ENCODE results near the gene CDK7. TPM values are rescaled to one million over a fixed set of nuclear protein-coding genes. Genes with fewer than 3 reads are reported as not detected.

Gene CDK7
- total RNA-seq, 1 experiment from 2014 or later, result 53.4 TPM

- no CpG with 5 or more reads among the region's 4 CpGs for WGBS (ENCODE audit: extremely low coverage, insufficient read length, low lambda C conversion rate)
- H3K27me3 Mint-ChIP-seq (ENCODE audit: low read depth), result no peaks in the 10 kb centered on the region
- Histone ChIP-seq H3K23ac (ENCODE audit: insufficient read length, low read depth, low read length) (no peak overlapping the region), H3K79me1 (ENCODE audit: insufficient read depth, low read depth, low read length, poor library complexity, severe bottlenecking) (no peaks in the 10 kb centered on the region), H3K9ac (ENCODE audit: extremely low read depth, insufficient read length, low read length) (no peak overlapping the region), H3K27ac (ENCODE audit: insufficient read length, low read depth, low read length) (no peak overlapping the region), H3K79me2 (ENCODE audit: insufficient read depth, low read length) (no peaks in the 10 kb centered on the region), H4K91ac (ENCODE audit: insufficient read length, low read depth, low read length) (no peak overlapping the region), H4K20me1 (ENCODE audit: control insufficient read depth, insufficient read depth, insufficient read length) (no peaks in the 10 kb centered on the region), H2AK5ac (ENCODE audit: insufficient read length, low read length) (no peak overlapping the region), H3K14ac (ENCODE audit: insufficient read depth, low read length) (no peak overlapping the region), H4K8ac (replicated peaks; ENCODE audit: insufficient read length, low read depth, low read length) (no peak overlapping the region), H3K4me1 (ENCODE audit: insufficient read depth, low read length) (no peaks in the 10 kb centered on the region), H3K56ac (ENCODE audit: insufficient read length, low read depth, low read length) (no peak overlapping the region), H3K9me3 (ENCODE audit: control insufficient read depth, low read depth, low read length) (no peaks in the 10 kb centered on the region), H3K4ac (ENCODE audit: low read depth, low read length) (no peak overlapping the region), H2AFZ (ENCODE audit: low read length) (no peak overlapping the region), H4K5ac (ENCODE audit: insufficient read length, low read depth, low read length) (no peak overlapping the region), H2BK120ac (ENCODE audit: low read depth, low read length, poor library complexity, severe bottlenecking) (no peak overlapping the region), H3K4me2 (ENCODE audit: insufficient read depth, insufficient read length, low read length) (no peak overlapping the region), H2BK15ac (ENCODE audit: low read depth, low read length) (no peak overlapping the region), H2BK20ac (ENCODE audit: low read depth, low read length, poor library complexity, severe bottlenecking) (no peak overlapping the region), H3K23me2 (ENCODE audit: insufficient read length, low read depth, low read length, poor library complexity, severe bottlenecking) (no peaks in the 10 kb centered on the region), H2BK5ac (ENCODE audit: insufficient read length, low read length) (no peak overlapping the region), H3K27me3 (ENCODE audit: insufficient read depth, low read length) (no peaks in the 10 kb centered on the region), H3K18ac (ENCODE audit: insufficient read length, low read depth, low read length) (no peak overlapping the region), H2BK12ac (ENCODE audit: insufficient read length, low read depth, low read length) (no peak overlapping the region), H3T11ph (ENCODE audit: low read length) (no peak overlapping the region)
- DNase-seq, result no peak
- H3K27ac Mint-ChIP-seq, result no peak overlapping the region
- no peak overlapping the region for H3K4me3 Mint-ChIP-seq
- peaks cover 0 to 7% of the 10 kb centered on the region in 2 experiments; a peak in 3 of 4 replicates for H3K4me1 Mint-ChIP-seq
- no peaks in the 10 kb centered on the region; a peak in 1 of 5 replicates for H3K9me3 Mint-ChIP-seq
- H3K36me3 Mint-ChIP-seq (ENCODE audit: insufficient read depth in 1 of 3, low read depth in 3 of 3), result peaks cover 13 to 39% (median 30%) of the 10 kb centered on the region in 3 experiments
- TF ChIP-seq CTCF (conservative IDR thresholded peaks at IDR 0.05), result no peak
Observed at GRCh38 chr5:69213513-69214215, 21.0 kb upstream of the CDK7 start.
